Measurements from ENCODE around the gene ROR2.

DNA sequence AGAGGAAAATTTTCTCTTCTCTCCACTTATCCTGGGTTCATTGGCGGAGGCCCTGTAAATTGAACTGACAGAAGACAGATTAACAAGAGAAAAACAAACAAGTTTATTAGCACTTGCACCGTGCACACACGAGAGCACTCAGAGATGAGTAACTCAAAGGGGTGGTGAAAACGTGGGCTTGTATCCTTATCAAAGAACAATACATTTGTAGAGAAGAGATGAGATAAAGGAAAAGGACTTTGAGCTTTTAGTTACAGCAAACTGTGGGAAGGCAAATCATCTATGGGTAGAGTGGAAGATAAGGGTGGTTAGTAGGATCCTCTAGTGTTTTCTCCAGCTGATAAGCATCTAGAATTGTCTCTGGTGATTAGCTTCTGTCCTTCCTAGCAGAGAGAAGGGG is 44.4 kb upstream of the ROR2 start:
- no peak for TF ChIP-seq POLR2A (IDR thresholded peaks at IDR 0.05; ENCODE audit: low read depth, low read length)
- TF ChIP-seq POLR2AphosphoS5 (IDR thresholded peaks at IDR 0.05; ENCODE audit: low read depth, low read length): no peak

Measured in GM12892 (cell line).